ENCODE data around the gene NSUN2.
A peak's percentile ranks its signal among the peaks of the same experiment; 100 is the strongest.

Gene NSUN2

DNA sequence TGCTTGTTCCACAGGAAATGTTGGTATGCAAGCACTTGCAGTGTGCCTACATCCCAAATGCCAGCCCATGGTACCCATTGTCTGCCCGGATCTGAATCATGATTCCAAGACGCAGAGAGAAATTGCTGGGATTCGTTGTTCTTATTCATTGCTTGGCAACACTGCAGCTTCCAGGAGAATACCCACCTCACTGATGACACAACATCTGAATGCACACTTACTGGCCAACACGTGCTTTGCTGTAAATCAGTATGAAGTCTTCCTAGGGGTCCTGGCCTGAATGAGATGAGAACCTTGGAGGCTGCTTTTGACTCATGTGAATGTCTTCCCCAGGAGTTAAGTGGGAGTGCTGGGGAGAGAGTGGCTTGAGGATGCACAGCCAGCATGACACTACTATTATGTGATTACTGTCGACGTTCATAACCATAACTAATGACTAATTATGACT, 12.0 kb upstream of the NSUN2 start:
- H3K4me3 ChIP-seq (ENCODE audit: low read depth, low read length), result no peak overlapping the region
- TF ChIP-seq, protein P1, sequence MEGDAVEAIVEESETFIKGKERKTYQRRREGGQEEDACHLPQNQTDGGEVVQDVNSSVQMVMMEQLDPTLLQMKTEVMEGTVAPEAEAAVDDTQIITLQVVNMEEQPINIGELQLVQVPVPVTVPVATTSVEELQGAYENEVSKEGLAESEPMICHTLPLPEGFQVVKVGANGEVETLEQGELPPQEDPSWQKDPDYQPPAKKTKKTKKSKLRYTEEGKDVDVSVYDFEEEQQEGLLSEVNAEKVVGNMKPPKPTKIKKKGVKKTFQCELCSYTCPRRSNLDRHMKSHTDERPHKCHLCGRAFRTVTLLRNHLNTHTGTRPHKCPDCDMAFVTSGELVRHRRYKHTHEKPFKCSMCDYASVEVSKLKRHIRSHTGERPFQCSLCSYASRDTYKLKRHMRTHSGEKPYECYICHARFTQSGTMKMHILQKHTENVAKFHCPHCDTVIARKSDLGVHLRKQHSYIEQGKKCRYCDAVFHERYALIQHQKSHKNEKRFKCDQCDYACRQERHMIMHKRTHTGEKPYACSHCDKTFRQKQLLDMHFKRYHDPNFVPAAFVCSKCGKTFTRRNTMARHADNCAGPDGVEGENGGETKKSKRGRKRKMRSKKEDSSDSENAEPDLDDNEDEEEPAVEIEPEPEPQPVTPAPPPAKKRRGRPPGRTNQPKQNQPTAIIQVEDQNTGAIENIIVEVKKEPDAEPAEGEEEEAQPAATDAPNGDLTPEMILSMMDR (IDR thresholded peaks at IDR 0.05; ENCODE audit: low read depth, low read length), result no peak

DNA sequence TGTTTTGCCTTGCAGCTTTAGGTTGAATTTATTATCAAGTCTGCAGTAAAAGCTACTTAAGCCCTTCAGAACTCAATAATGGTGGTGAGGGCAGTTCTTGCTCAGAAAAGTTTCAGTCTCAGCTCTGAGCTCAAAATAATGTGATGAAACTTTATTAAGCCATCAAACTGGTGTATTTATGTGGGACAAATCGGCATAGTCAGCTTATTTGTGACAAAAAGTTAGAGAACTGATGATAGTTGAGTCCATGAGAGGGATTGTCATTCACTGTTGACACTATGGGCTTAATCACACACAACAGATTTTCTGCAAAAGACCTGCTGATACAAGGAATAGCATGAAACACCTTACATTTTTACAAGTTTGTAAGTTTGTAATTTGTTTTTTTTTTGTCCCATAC, 9.8 kb upstream of the NSUN2 start:
- TF ChIP-seq, protein P1 (IDR thresholded peaks at IDR 0.05; ENCODE audit: low read depth, low read length), result no peak

DNA sequence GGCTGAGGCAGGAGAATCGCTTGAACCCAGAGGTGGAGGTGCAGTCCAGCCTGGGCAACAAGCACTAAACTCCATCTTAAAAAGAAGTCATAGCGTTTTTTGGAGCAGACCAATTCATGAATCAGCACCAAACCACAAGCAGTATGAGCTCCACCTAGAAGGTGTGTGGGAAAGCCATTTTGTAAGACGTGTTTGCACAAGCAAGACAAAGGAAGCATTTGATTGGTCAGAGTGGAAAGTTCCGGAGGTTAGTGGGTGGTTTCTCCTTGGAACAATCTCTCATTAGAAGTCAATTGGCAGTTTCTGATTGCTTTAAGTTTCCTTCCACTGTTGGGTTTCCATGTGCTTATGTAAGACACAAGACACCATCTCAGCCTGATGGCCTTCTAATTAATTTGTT, 5.4 kb upstream of the NSUN2 start:
- TF ChIP-seq, protein P1 (IDR thresholded peaks at IDR 0.05; ENCODE audit: low read depth, low read length), result no peak
- no peak overlapping the region for H3K4me3 ChIP-seq (ENCODE audit: low read depth, low read length)

More for the DNA sequence above, 9.8 kb upstream of the NSUN2 start:
- no peak overlapping the region for H3K4me3 ChIP-seq (ENCODE audit: low read depth, low read length)

DNA sequence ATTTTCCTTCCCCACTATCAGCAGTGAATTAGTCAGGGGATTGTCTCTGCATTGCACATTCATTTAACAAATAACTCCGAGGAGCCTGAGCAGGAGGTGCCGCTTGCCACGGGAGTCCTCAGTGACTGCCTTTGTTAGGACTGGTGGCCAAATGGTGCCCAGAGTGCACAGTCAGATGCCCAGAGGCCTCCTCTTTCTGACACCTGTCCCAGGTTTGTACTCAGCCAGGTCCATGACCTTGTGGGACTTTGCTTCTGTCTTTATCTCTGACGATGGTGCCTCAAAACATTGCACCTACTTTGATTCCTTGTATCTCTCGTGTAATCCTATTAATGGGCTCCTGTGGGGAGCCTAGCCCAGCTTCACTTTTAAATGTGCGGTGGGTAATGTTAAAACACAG, 4.7 kb upstream of the NSUN2 start:
- H3K4me3 ChIP-seq (ENCODE audit: low read depth, low read length), result no peak overlapping the region
- TF ChIP-seq, protein P1 (IDR thresholded peaks at IDR 0.05; ENCODE audit: low read depth, low read length), result no peak

DNA sequence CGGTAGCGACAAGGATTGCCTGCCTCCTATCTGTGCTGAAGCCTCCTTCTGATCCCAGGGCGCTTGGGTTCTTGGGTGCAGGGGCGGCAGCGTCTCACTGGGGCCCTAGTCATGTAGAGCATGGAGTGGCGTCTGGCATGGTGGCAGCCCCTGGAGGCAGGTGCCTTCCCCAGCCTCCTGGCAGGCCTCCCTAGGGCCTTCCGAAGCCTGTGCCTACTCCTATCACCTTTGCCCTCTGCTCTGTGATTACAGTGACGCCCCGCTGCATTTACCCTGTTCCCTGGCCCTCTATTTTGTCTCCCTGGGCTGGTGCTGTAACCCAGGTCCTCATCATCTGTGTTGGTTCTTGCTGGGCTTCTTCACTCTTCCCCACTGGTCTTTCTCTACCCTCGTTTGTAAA, 4.2 kb upstream of the NSUN2 start:
- TF ChIP-seq, protein P1 (IDR thresholded peaks at IDR 0.05; ENCODE audit: low read depth, low read length), result no peak
- H3K4me3 ChIP-seq (ENCODE audit: low read depth, low read length), result no peak overlapping the region

DNA sequence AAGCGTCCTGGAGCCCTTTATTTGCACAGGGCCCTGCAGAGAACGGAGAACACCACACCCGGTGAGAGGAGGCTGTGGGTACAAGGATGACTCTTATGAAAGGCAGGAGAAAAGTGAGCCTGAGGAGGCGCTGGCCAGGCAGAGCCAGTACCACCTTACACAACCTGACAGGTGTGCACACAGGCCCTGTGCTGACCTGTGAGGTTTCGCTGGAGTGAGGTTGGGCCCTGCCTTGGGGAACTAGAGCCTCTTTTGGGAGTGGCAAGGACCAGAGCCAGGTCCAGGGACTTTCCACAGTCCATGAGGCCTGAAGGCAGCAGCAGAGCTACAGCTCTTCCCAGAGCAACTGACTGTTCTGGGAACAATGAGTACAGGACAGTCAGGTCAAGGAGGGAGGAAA, 3.4 kb upstream of the NSUN2 start:
- TF ChIP-seq, protein P1 (IDR thresholded peaks at IDR 0.05; ENCODE audit: low read depth, low read length), result no peak
- no peak overlapping the region for H3K4me3 ChIP-seq (ENCODE audit: low read depth, low read length)

DNA sequence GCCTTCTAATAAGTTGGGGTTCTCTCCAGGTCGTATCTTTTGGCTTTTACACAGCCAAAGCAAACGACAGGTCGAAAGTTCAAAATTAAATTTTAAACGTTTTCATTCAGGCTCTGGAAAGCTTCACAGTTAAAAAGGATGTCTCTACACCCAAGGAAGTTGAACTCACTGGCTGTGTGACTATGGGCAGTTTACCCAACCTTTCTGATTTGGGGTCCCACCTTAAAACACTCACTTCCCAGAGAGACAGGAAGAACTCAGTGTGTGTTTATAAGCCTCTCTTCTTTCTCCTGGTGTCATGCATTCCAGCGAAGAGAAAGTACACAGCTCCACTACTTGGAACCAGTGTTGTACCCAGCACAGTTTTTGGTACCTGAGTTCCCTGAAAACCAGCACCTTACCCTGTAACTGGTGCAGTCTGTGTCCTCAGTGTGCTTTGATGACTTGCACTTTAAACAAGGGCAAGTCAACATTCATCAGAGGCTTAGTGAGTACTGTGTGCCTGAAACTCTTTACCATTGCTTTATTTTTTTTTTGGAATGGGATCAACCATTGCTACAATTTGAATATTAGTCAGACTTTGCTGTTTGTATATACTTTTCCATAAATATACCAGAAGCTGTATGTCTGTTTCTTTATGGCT, 2.1 kb upstream of the NSUN2 start:
- TF ChIP-seq, protein P1 (IDR thresholded peaks at IDR 0.05; ENCODE audit: low read depth, low read length), result no peak
- peak overlapping the region; percentile 94 for H3K4me3 ChIP-seq (ENCODE audit: low read depth, low read length)
